NOMO-1 treated with dmso at 0.1 percent for 144 hours (cell line): Measurements from ENCODE around the gene MBLAC1.

Experiments used
- DNase-seq: peaks from one replicate; lab custom pipeline; 2025; ENCODE audit not compliant: unreplicated experiment; lab: John Stamatoyannopoulos, UW

Gene MBLAC1

GRCh38 chr7:100152937-100153666, 26.3 kb downstream of the MBLAC1 start:
- no peak for DNase-seq

- DNase-seq = no peak
These were observed 27.2 kb downstream of the MBLAC1 start for GRCh38 chr7:100153708-100154535.

GRCh38 chr7:100154651-100155491, 28.1 kb downstream of the MBLAC1 start:
- no peak for DNase-seq

GRCh38 chr7:100155553-100156317, 29.0 kb downstream of the MBLAC1 start:
- no peak for DNase-seq

- peak; percentile 13 for DNase-seq
These were observed 29.7 kb downstream of the MBLAC1 start for GRCh38 chr7:100156331-100157068.

GRCh38 chr7:100157069-100157333, 30.2 kb downstream of the MBLAC1 start:
- no peak for DNase-seq

GRCh38 chr7:100157334-100158228, 30.8 kb downstream of the MBLAC1 start:
- DNase-seq = no peak

- peak; percentile 82 for DNase-seq
These were observed 31.7 kb downstream of the MBLAC1 start, which contains the start of gene TRAPPC14 for GRCh38 chr7:100158229-100159098. TSS of gene TRAPPC14 (minus strand) at chr7:100158723. CDS start at chr7:100158499, 224 bp downstream.

GRCh38 chr7:100159099-100159623, 32.4 kb downstream of the MBLAC1 start:
- DNase-seq = no peak

- no peak for DNase-seq
These were observed 33.3 kb downstream of the MBLAC1 start for GRCh38 chr7:100160067-100160466.

GRCh38 chr7:100163006-100163531, 36.3 kb downstream of the MBLAC1 start:
- no peak for DNase-seq

- DNase-seq = no peak
These were observed 37.1 kb downstream of the MBLAC1 start for GRCh38 chr7:100163871-100164270.

- DNase-seq = no peak
These were observed 39.7 kb downstream of the MBLAC1 start for GRCh38 chr7:100166317-100166940.

GRCh38 chr7:100166970-100167911, 40.5 kb downstream of the MBLAC1 start:
- DNase-seq = no peak

- no peak for DNase-seq
These were observed 41.2 kb downstream of the MBLAC1 start for GRCh38 chr7:100167912-100168323.
